ENCODE measurements around the gene GHRHR.

GHRHR gene

GRCh38 chr7:30973791-30974604 is 10.2 kb downstream of the GHRHR start:
- DNase-seq (ENCODE audit: low spot score in 2 of 2) = no peak
- Mint-ChIP-seq H3K27me3 (peaks cover 47% of the 10 kb centered on the region), H3K9me3 (no peaks in the 10 kb centered on the region), H3K27ac (ENCODE audit: low read depth) (no peak overlapping the region), H3K4me3 (no peak overlapping the region), H3K36me3 (ENCODE audit: insufficient read depth) (peaks cover 1% of the 10 kb centered on the region), H3K4me1 (no peaks in the 10 kb centered on the region)
- ATAC-seq (replicated peaks; ENCODE audit: extremely low read depth, poor library complexity, severe bottlenecking) = no peak

GRCh38 chr7:30974605-30975255 is 11.0 kb downstream of the GHRHR start:
- peaks cover 1% of the 10 kb centered on the region for H3K36me3 Mint-ChIP-seq (ENCODE audit: insufficient read depth)
- no peaks in the 10 kb centered on the region for H3K9me3 Mint-ChIP-seq
- ATAC-seq (replicated peaks; ENCODE audit: extremely low read depth, poor library complexity, severe bottlenecking) (no peak), DNase-seq (ENCODE audit: low spot score in 2 of 2) (no peak)
- H3K27me3 Mint-ChIP-seq = peaks cover 55% of the 10 kb centered on the region
- H3K4me1 Mint-ChIP-seq = no peaks in the 10 kb centered on the region
- H3K27ac Mint-ChIP-seq (ENCODE audit: low read depth) = no peak overlapping the region
- H3K4me3 Mint-ChIP-seq = no peak overlapping the region

- ATAC-seq (replicated peaks; ENCODE audit: extremely low read depth, poor library complexity, severe bottlenecking) = no peak
- Mint-ChIP-seq H3K4me3 (no peak overlapping the region), H3K9me3 (no peaks in the 10 kb centered on the region)
Measured at GRCh38 chr7:30975256-30975899, 11.6 kb downstream of the GHRHR start.

GRCh38 chr7:30976381-30976780 is 12.6 kb downstream of the GHRHR start:
- Mint-ChIP-seq H3K36me3 (ENCODE audit: insufficient read depth) (peaks cover 1% of the 10 kb centered on the region), H3K27me3 (peaks cover 48% of the 10 kb centered on the region), H3K9me3 (no peaks in the 10 kb centered on the region), H3K4me3 (no peak overlapping the region), H3K4me1 (no peaks in the 10 kb centered on the region), H3K27ac (ENCODE audit: low read depth) (no peak overlapping the region)
- ATAC-seq (replicated peaks; ENCODE audit: extremely low read depth, poor library complexity, severe bottlenecking) = no peak
- DNase-seq (ENCODE audit: low spot score in 2 of 2) = no peak

More at GRCh38 chr7:30975256-30975899, 11.6 kb downstream of the GHRHR start:
- H3K27ac Mint-ChIP-seq (ENCODE audit: low read depth) = no peak overlapping the region
- peaks cover 55% of the 10 kb centered on the region for H3K27me3 Mint-ChIP-seq
- H3K4me1 Mint-ChIP-seq = no peaks in the 10 kb centered on the region
- H3K36me3 Mint-ChIP-seq (ENCODE audit: insufficient read depth) = peaks cover 1% of the 10 kb centered on the region
- no peak for DNase-seq (ENCODE audit: low spot score in 2 of 2)

- Mint-ChIP-seq H3K9me3 (no peaks in the 10 kb centered on the region), H3K27me3 (peaks cover 39% of the 10 kb centered on the region), H3K27ac (ENCODE audit: low read depth) (no peak overlapping the region), H3K4me3 (no peak overlapping the region), H3K4me1 (no peaks in the 10 kb centered on the region), H3K36me3 (ENCODE audit: insufficient read depth) (peaks cover 1% of the 10 kb centered on the region)
- DNase-seq (ENCODE audit: low spot score in 2 of 2) (no peak), ATAC-seq (replicated peaks; ENCODE audit: extremely low read depth, poor library complexity, severe bottlenecking) (no peak)
Measured at GRCh38 chr7:30977222-30977621, 13.5 kb downstream of the GHRHR start.

- Mint-ChIP-seq H3K4me3 (no peak overlapping the region), H3K27me3 (peaks cover 31% of the 10 kb centered on the region), H3K36me3 (ENCODE audit: insufficient read depth) (peaks cover 1% of the 10 kb centered on the region), H3K27ac (ENCODE audit: low read depth) (no peak overlapping the region), H3K4me1 (no peaks in the 10 kb centered on the region), H3K9me3 (no peaks in the 10 kb centered on the region)
- no peak for ATAC-seq (replicated peaks; ENCODE audit: extremely low read depth, poor library complexity, severe bottlenecking)
- DNase-seq (ENCODE audit: low spot score in 2 of 2) = no peak
Measured at GRCh38 chr7:30977896-30978564, 14.3 kb downstream of the GHRHR start.

GRCh38 chr7:30979027-30979426 is 15.3 kb downstream of the GHRHR start:
- no peaks in the 10 kb centered on the region for H3K9me3 Mint-ChIP-seq

GRCh38 chr7:30980194-30980593 is 16.4 kb downstream of the GHRHR start:
- Mint-ChIP-seq H3K27me3 (peaks cover 42% of the 10 kb centered on the region), H3K4me1 (peaks cover 8% of the 10 kb centered on the region), H3K36me3 (ENCODE audit: insufficient read depth) (peaks cover 2% of the 10 kb centered on the region), H3K4me3 (no peak overlapping the region), H3K9me3 (no peaks in the 10 kb centered on the region), H3K27ac (ENCODE audit: low read depth) (no peak overlapping the region)
- DNase-seq (ENCODE audit: low spot score in 2 of 2) = no peak
- ATAC-seq (replicated peaks; ENCODE audit: extremely low read depth, poor library complexity, severe bottlenecking) = no peak

More at GRCh38 chr7:30979027-30979426, 15.3 kb downstream of the GHRHR start:
- Mint-ChIP-seq H3K27me3 (peaks cover 36% of the 10 kb centered on the region), H3K27ac (ENCODE audit: low read depth) (no peak overlapping the region), H3K4me1 (peaks cover 8% of the 10 kb centered on the region), H3K36me3 (ENCODE audit: insufficient read depth) (peaks cover 3% of the 10 kb centered on the region), H3K4me3 (no peak overlapping the region)
- DNase-seq (ENCODE audit: low spot score in 2 of 2) = no peak
- ATAC-seq (replicated peaks; ENCODE audit: extremely low read depth, poor library complexity, severe bottlenecking) = no peak

GRCh38 chr7:30980751-30981150 is 17.0 kb downstream of the GHRHR start:
- H3K27me3 Mint-ChIP-seq = peaks cover 44% of the 10 kb centered on the region
- H3K36me3 Mint-ChIP-seq (ENCODE audit: insufficient read depth) = peaks cover 2% of the 10 kb centered on the region
- H3K27ac Mint-ChIP-seq (ENCODE audit: low read depth) = no peak overlapping the region
- peaks cover 8% of the 10 kb centered on the region for H3K4me1 Mint-ChIP-seq
- no peaks in the 10 kb centered on the region for H3K9me3 Mint-ChIP-seq
- DNase-seq (ENCODE audit: low spot score in 2 of 2) = no peak
- H3K4me3 Mint-ChIP-seq = no peak overlapping the region
- ATAC-seq (replicated peaks; ENCODE audit: extremely low read depth, poor library complexity, severe bottlenecking) = no peak

- DNase-seq (ENCODE audit: low spot score in 2 of 2) (peak; percentile 51 to 66), ATAC-seq (replicated peaks; ENCODE audit: extremely low read depth, poor library complexity, severe bottlenecking) (peak; percentile 37)
- no peak overlapping the region for H3K27ac Mint-ChIP-seq (ENCODE audit: low read depth)
- peaks cover 61% of the 10 kb centered on the region for H3K27me3 Mint-ChIP-seq
- H3K4me3 Mint-ChIP-seq = no peak overlapping the region
- H3K36me3 Mint-ChIP-seq (ENCODE audit: insufficient read depth) = peaks cover 2% of the 10 kb centered on the region
- H3K4me1 Mint-ChIP-seq = peaks cover 8% of the 10 kb centered on the region
- H3K9me3 Mint-ChIP-seq = no peaks in the 10 kb centered on the region
Measured at GRCh38 chr7:30983042-30983913, 19.5 kb downstream of the GHRHR start.

GRCh38 chr7:30983914-30984247 is 20.1 kb downstream of the GHRHR start:
- Mint-ChIP-seq H3K4me3 (no peak overlapping the region), H3K36me3 (ENCODE audit: insufficient read depth) (peaks cover 2% of the 10 kb centered on the region), H3K9me3 (no peaks in the 10 kb centered on the region), H3K27me3 (peaks cover 56% of the 10 kb centered on the region), H3K4me1 (peaks cover 8% of the 10 kb centered on the region), H3K27ac (ENCODE audit: low read depth) (no peak overlapping the region)
- ATAC-seq (replicated peaks; ENCODE audit: extremely low read depth, poor library complexity, severe bottlenecking) = no peak
- DNase-seq (ENCODE audit: low spot score in 2 of 2) = no peak
